H1 (cell line): ENCODE results near the gene FHOD1. TPM values are rescaled to one million over a fixed set of nuclear protein-coding genes. Genes with fewer than 3 reads are reported as not detected.

Experiments
- CTCF ChIA-PET: fragments of 300-600 bp; sonication (Branson Sonifier 250); formaldehyde crosslinking; loops from one replicate; lab custom pipeline; 2021; ENCODE audit not compliant: partially characterized antibody; lab: Charles Lee
- POLR2A ChIA-PET: fragments of 300-600 bp; sonication (Branson Sonifier 250); formaldehyde crosslinking; loops from one replicate; lab custom pipeline; 2021; ENCODE audit warnings: inconsistent platforms; ENCODE audit not compliant: partially characterized antibody; lab: Charles Lee
- DNase-seq, 2 experiments: peaks; one replicate each; pipeline versions ENCODE4 v3.0.0 to v3.0.0-alpha.2; 2010 to 2022; ENCODE audit warnings: low spot score in 2 of 2, low read depth in 1 of 2, mixed read lengths in 1 of 2
- FAIRE-seq: peaks from 2 replicates; lab custom pipeline; 2011; peaks lifted over from hg19 to GRCh38; lab: Jason Lieb, UNC
- H2AFZ ChIP-seq: 2 replicates; pipeline ENCODE4 v1.8.1; 2012; ENCODE audit warnings: low read length, inconsistent platforms
- H2AK5ac ChIP-seq: 2 replicates; pipeline ENCODE4 v1.6.1; 2013; ENCODE audit warnings: low read depth, low read length
- H2BK120ac ChIP-seq: replicated peaks from 2 replicates; pipeline ENCODE3; 2013; ENCODE audit warnings: low read depth, low read length, inconsistent platforms
- H2BK12ac ChIP-seq: 2 replicates; pipeline ENCODE4 v1.6.1; 2013; ENCODE audit warnings: low read depth, low read length
- H2BK15ac ChIP-seq: 2 replicates; pipeline ENCODE4 v1.6.1; 2013; ENCODE audit warnings: low read length
- H2BK20ac ChIP-seq: 2 replicates; pipeline ENCODE4 v1.6.1; 2013; ENCODE audit warnings: low read length
- H2BK5ac ChIP-seq: 2 replicates; pipeline ENCODE4 v1.6.1; 2013; ENCODE audit warnings: low read depth, low read length
- H3K14ac ChIP-seq: 2 replicates; pipeline ENCODE4 v1.6.1; 2013; ENCODE audit warnings: inconsistent platforms; ENCODE audit not compliant: insufficient read length
- H3K18ac ChIP-seq: 2 replicates; pipeline ENCODE4 v1.6.1; 2013; ENCODE audit warnings: low read length; ENCODE audit errors: extremely low read depth
- H3K23ac ChIP-seq: 2 replicates; pipeline ENCODE4 v1.6.1; 2013; ENCODE audit warnings: inconsistent platforms; ENCODE audit not compliant: insufficient read length
- H3K23me2 ChIP-seq: 2 replicates; pipeline ENCODE4 v1.6.1; 2013; ENCODE audit warnings: low read depth, low read length
- H3K27ac ChIP-seq: 2 replicates; pipeline ENCODE4 v1.6.1; 2011; ENCODE audit warnings: low read depth, low read length, inconsistent platforms
- H3K27me3 ChIP-seq, 4 experiments: replicated peaks in 1 of 4; 1 replicate in 1 of 4; 2 replicates in 3 of 4; pipeline versions ENCODE4 v1.6.1 to v1.8.1; 2011 to 2013; ENCODE audit warnings: low read length in 3 of 4, mild to moderate bottlenecking in 3 of 4, inconsistent platforms in 2 of 4, mixed read lengths in 2 of 4, moderate library complexity in 1 of 4; ENCODE audit not compliant: control insufficient read depth in 3 of 4, insufficient read depth in 3 of 4; ENCODE audit errors: extremely low read depth in 1 of 4
- H3K36me3 ChIP-seq, 4 experiments: 2 replicates each; pipeline versions ENCODE4 v1.6.1 to v1.8.1; 2011 to 2013; ENCODE audit warnings: mild to moderate bottlenecking in 4 of 4, low read length in 3 of 4, moderate library complexity in 2 of 4, control low read depth in 1 of 4, inconsistent platforms in 1 of 4; ENCODE audit not compliant: insufficient read depth in 4 of 4, control insufficient read depth in 2 of 4
- H3K4ac ChIP-seq: replicated peaks from 2 replicates; pipeline ENCODE3; 2013; ENCODE audit warnings: low read length, low read depth, mixed read lengths, inconsistent platforms; ENCODE audit not compliant: insufficient read length
- H3K4me1 ChIP-seq, 4 experiments: replicated peaks in 1 of 4; 1 replicate in 1 of 4; 2 replicates in 3 of 4; pipeline versions ENCODE4 v1.6.1 to v1.8.1; 2011 to 2013; ENCODE audit warnings: low read length in 3 of 4, inconsistent platforms in 2 of 4, mixed read lengths in 1 of 4; ENCODE audit not compliant: insufficient read depth in 4 of 4, control insufficient read depth in 3 of 4
- H3K4me2 ChIP-seq, 2 experiments: 2 replicates each; pipeline versions ENCODE4 v1.6.1 to v1.8.1; 2011 to 2013; ENCODE audit warnings: low read depth in 2 of 2, low read length in 2 of 2, control low read depth in 1 of 2, inconsistent platforms in 1 of 2, mild to moderate bottlenecking in 1 of 2; ENCODE audit not compliant: insufficient read depth in 1 of 2
- H3K4me3 ChIP-seq, 4 experiments: fragments of 200-600, 300-600 bp in 1 of 4; sonication (generic), shearing (Covaris generic), sonication (Bioruptor Twin) in 1 of 4; 2 replicates each; pipeline versions ENCODE4 v1.5.1 to v1.8.1; 2011 to 2016; ENCODE audit warnings: low read length in 4 of 4, low read depth in 3 of 4, control low read depth in 2 of 4, inconsistent platforms in 2 of 4, mild to moderate bottlenecking in 2 of 4, mixed read lengths in 1 of 4, moderate library complexity in 1 of 4; ENCODE audit not compliant: insufficient read depth in 2 of 4; ENCODE audit errors: extremely low read depth in 1 of 4
- H3K56ac ChIP-seq: replicated peaks from 2 replicates; pipeline ENCODE3; 2013; ENCODE audit warnings: low read depth, mild to moderate bottlenecking, mixed read lengths, low read length, inconsistent platforms; ENCODE audit not compliant: insufficient read length
- H3K79me1 ChIP-seq: 2 replicates; pipeline ENCODE4 v1.6.1; 2013; ENCODE audit warnings: low read depth, low read length, control low read depth
- H3K79me2 ChIP-seq, 2 experiments: 2 replicates each; pipeline versions ENCODE4 v1.6.1 to v1.8.1; 2012 to 2013; ENCODE audit warnings: low read length in 2 of 2, mild to moderate bottlenecking in 2 of 2, inconsistent platforms in 1 of 2; ENCODE audit not compliant: insufficient read depth in 2 of 2, control insufficient read depth in 1 of 2
- H3K9ac ChIP-seq, 4 experiments: replicated peaks in 1 of 4; 1 replicate in 1 of 4; 2 replicates in 3 of 4; pipeline versions ENCODE4 v1.6.1 to v1.8.1; 2011 to 2013; ENCODE audit warnings: low read depth in 3 of 4, low read length in 3 of 4, control low read depth in 2 of 4, mild to moderate bottlenecking in 2 of 4, moderate library complexity in 2 of 4, inconsistent platforms in 1 of 4; ENCODE audit errors: extremely low read depth in 1 of 4
- H3K9me3 ChIP-seq, 2 experiments: 2 replicates each; pipeline versions ENCODE4 v1.6.1 to v1.8.1; 2012 to 2013; ENCODE audit warnings: mild to moderate bottlenecking in 2 of 2, moderate library complexity in 2 of 2, control low read depth in 1 of 2, inconsistent platforms in 1 of 2, low read depth in 1 of 2, low read length in 1 of 2, mixed read lengths in 1 of 2; ENCODE audit not compliant: insufficient read depth in 2 of 2
- H4K20me1 ChIP-seq, 2 experiments: replicated peaks in 1 of 2; 2 replicates each; pipeline versions ENCODE3 to v1.8.1; 2011 to 2013; ENCODE audit warnings: inconsistent platforms in 2 of 2, low read length in 2 of 2, mild to moderate bottlenecking in 1 of 2; ENCODE audit not compliant: insufficient read depth in 2 of 2, control insufficient read depth in 1 of 2
- H4K5ac ChIP-seq: 2 replicates; pipeline ENCODE4 v1.6.1; 2013; ENCODE audit warnings: low read length, low read depth, mixed read lengths, inconsistent platforms; ENCODE audit not compliant: insufficient read length
- H4K8ac ChIP-seq: 2 replicates; pipeline ENCODE4 v1.8.0; 2013; ENCODE audit warnings: mild to moderate bottlenecking, moderate library complexity, low read length, inconsistent platforms; ENCODE audit not compliant: insufficient read depth; ENCODE audit errors: extremely low read depth
- H4K91ac ChIP-seq: replicated peaks from 2 replicates; pipeline ENCODE3; 2013; ENCODE audit warnings: low read length, mixed read lengths, inconsistent platforms; ENCODE audit not compliant: insufficient read length
- POLR2A ChIP-seq, 2 experiments: IDR thresholded peaks; 1 replicate in 1 of 2; 2 replicates in 1 of 2; pipeline ENCODE4 v1.6.1; 2011; ENCODE audit warnings: low read depth in 2 of 2, low read length in 2 of 2, mild to moderate bottlenecking in 2 of 2; ENCODE audit errors: control extremely low read depth in 1 of 2
- POLR2AphosphoS5 ChIP-seq: IDR thresholded peaks from 2 replicates; pipeline ENCODE4 v1.6.1; 2011; ENCODE audit warnings: low read depth, low read length
- POU5F1 ChIP-seq: IDR thresholded peaks from 2 replicates; pipeline ENCODE4 v1.6.1; 2011; ENCODE audit warnings: low read depth, mild to moderate bottlenecking, low read length, moderate library complexity
- WGBS, 2 experiments: shearing (Covaris generic) in 1 of 2; methylation state at CpG; one replicate each; pipeline versions ENCODE4 v1.1.6 to v1.1.7; 2013 to 2015; ENCODE audit warnings: low lambda C conversion rate in 2 of 2, mixed read lengths in 2 of 2, inconsistent platforms in 1 of 2, low coverage in 1 of 2, missing lambda C conversion rate in 1 of 2; ENCODE audit not compliant: insufficient replicate concordance in 2 of 2, insufficient coverage in 1 of 2, insufficient read length in 1 of 2; ENCODE audit errors: extremely low coverage in 1 of 2, missing lambda C conversion rate in 1 of 2; 5-methylcytosine and 5-hydroxymethylcytosine counted together
- polyA plus RNA-seq, 7 experiments: library from polyadenylated mRNA; depleted of rRNA in 3 of 7; stranded (reverse) in 5 of 7; unstranded in 2 of 7; fragments of >200 nt in 5 of 7; fragments of 200-250 nt in 2 of 7; gene quantifications; 1 replicate in 5 of 7; 2 replicates in 1 of 7; 4 replicates in 1 of 7; pipeline versions ENCODE4 v1.2.1 to v1.2.3, GENCODE V29; 2011 to 2013; ENCODE audit warnings: missing spikeins in 2 of 7, mixed read lengths in 2 of 7
- total RNA-seq: library from RNA; stranded (reverse); fragmentation: NEBNext Ultra II Directional; extraction: Animal tissue kit (Norgen Biotek cat#: 25700); gene quantifications from 2 replicates; pipeline ENCODE4 v1.2.1, GENCODE V29; 2021

The FHOD1 gene
- total and polyA plus RNA-seq, 2 of the 8 experiments (the other 6 are each of a cell fraction or from before 2014, with no cell fraction given), result 31.3 to 60.7 TPM

DNA sequence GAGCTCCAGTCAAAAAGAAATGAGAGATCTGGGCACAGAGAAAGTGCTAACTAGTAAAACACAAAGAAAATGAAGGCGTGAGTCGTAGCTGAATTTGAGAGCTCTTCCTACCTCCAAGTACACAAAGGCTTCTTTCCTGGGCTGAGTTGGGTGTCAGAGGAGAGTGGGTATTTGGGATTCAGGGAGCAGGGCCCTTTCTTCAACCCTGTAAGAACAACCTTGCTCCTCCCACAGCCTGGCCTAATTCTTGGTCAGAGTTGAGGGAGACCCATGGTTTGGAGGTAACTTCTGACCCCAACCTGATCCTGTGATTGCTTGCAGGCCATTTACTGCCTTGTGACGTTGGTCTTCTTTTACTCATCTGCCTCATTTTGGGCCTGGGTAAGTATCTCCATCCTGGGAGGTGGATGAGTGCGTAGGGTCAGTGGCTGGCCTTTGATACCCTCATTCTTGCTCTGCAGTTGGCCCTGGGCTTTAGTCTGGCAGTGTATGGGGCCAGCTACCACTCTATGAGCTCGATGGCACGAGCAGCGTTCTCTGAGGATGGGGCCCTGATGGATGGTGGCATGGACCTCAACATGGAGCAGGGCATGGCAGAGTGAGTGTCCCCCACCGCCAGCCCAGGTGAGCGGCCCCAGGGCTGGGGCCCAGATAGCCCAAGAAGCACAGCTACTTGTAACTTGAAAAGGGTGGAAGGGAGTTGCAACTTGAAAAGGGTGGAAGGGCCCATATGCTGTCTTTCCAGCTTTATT is 19.1 kb downstream of the FHOD1 start:
- no peak overlapping the region for H3K14ac ChIP-seq
- peak overlapping the region; percentile 83 to 96 (median 94); a peak in 6 of 8 replicates for H3K4me3 ChIP-seq
- H3K9ac ChIP-seq, result peak overlapping the region in 1 of 4 experiments; percentile 81; a peak in 2 of 7 replicates
- no peak overlapping the region for H3K27ac ChIP-seq
- H3K36me3 ChIP-seq, result peaks cover 17 to 36% (median 32%) of the 10 kb centered on the region in 4 experiments; a peak in 7 of 8 replicates
- H4K20me1 ChIP-seq, result peaks cover 3 to 14% of the 10 kb centered on the region in 2 experiments
- no peak overlapping the region for H3K56ac ChIP-seq
- no peak overlapping the region for H4K5ac ChIP-seq
- peaks cover 0 to 6% (median 3%) of the 10 kb centered on the region in 4 experiments; a peak in 3 of 7 replicates for H3K4me1 ChIP-seq
- H3K79me2 ChIP-seq, result peaks cover 0 to 13% of the 10 kb centered on the region in 2 experiments; a peak in 2 of 4 replicates
- H4K8ac ChIP-seq, result peak overlapping the region; percentile 26; the same call in 1 of the 2 replicates
- CTCF ChIA-PET, result interaction anchor here (0.6 to 3.9 kb wide), 15 partner anchors 7 to 360 kb away, joined by 3 to 25 read pairs (median 5); partner anchors contain the start of genes ELMO3, FHOD1 and NOL3
- FAIRE-seq (no peak), DNase-seq (no peak)
- H2AK5ac ChIP-seq, result no peak overlapping the region
- no peak overlapping the region for H2BK120ac ChIP-seq
- H2AFZ ChIP-seq, result no peak overlapping the region
- peak overlapping the region; percentile 74 to 82 for H3K4me2 ChIP-seq
- H3K79me1 ChIP-seq, result no peaks in the 10 kb centered on the region; the same call in 1 of the 2 replicates
- no peak overlapping the region for H2BK12ac ChIP-seq
- H2BK5ac ChIP-seq, result no peak overlapping the region
- 91% methylated on average over 9 of the region's 9 CpGs; no CpG with 5 or more reads in 1 of the 2 experiments for WGBS, 2 experiments
- no peak overlapping the region for H3K23ac ChIP-seq
- no peak overlapping the region for H3K4ac ChIP-seq
- H3K9me3 ChIP-seq, result no peaks in the 10 kb centered on the region
- no peak overlapping the region for H3K18ac ChIP-seq
- H3K23me2 ChIP-seq, result peaks cover 5% of the 10 kb centered on the region
- H2BK15ac ChIP-seq, result no peak overlapping the region
- H4K91ac ChIP-seq, result no peak overlapping the region
- TF ChIP-seq POLR2AphosphoS5, result peak; percentile 26; the same call in 1 of the 2 replicates
- TF ChIP-seq POLR2A (IDR thresholded peaks at IDR 0.05; ENCODE audit: control extremely low read depth in 1 of 2, low read depth in 2 of 2, low read length in 2 of 2), result peak in 1 of 2 experiments; percentile 2; a peak in 1 of 3 replicates
- TF ChIP-seq POU5F1, result no peak
- TF ChIP-seq, all 59 proteins: peak for 2
- POLR2A ChIA-PET, result interaction anchor here (1.1 to 2.7 kb wide), 12 partner anchors 8 to 36 kb away, joined by 3 to 22 read pairs (median 8); partner anchors contain the start of genes E2F4 and FHOD1
- no peak overlapping the region for H2BK20ac ChIP-seq
- no peaks in the 10 kb centered on the region; a peak in 3 of 7 replicates for H3K27me3 ChIP-seq
